GM18505 (cell line): ENCODE measurements around the gene ACOT2.
A peak's percentile ranks its signal among the peaks of the same experiment; 100 is the strongest.

ENCODE experiments used
- ATAC-seq: cut with Tn5 transposase; IDR thresholded peaks from one replicate; pipeline ENCODE4 v1.9.1; 2021; ENCODE audit not compliant: unreplicated experiment
- POLR2A ChIP-seq: IDR thresholded peaks from 4 replicates; pipeline ENCODE4 v1.6.1; 2011; ENCODE audit warnings: borderline replicate concordance; ENCODE audit not compliant: insufficient read depth, insufficient read length; ENCODE audit errors: extremely low read depth

ACOT2 gene

DNA sequence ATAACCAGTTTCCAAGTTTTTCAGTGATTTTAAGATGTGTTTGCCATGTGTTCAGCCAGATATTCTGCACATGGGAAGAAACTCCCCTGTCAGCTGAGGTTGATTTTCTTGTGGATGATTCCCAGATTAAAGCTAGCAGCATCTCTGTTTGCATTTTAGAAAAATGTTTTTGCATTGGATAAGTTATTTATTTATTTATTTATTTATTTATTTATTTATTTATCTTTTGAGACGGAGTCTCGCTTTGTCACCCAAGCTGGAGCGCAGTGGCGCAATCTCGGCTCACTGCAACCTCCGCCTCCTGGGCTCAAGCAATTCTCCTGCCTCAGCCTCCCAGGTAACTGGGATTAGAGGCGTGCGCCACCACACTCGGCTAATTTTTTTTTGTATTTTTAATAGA lies 25.5 kb downstream of the ACOT2 start:
- no peak for TF ChIP-seq POLR2A
- no peak for ATAC-seq

DNA sequence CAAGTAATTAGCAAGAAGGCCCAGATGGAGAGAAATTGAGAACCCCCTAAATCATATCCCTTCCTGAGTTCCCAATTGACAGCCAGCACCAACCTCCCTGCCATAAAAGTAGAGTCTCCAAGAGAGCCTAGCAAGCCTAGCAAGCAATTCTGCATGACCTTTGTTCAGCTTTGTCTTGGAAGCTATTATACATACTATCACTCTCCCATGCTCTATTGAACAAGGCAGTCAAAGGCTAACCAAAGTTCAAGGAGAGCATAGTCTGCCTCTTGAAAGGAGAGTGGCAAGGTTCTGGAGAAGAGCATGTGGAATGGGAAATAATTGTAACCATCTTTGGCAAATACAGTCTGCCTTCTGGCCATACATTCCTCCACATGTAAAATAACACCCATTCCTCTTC lies 30.5 kb downstream of the ACOT2 start:
- TF ChIP-seq POLR2A, result no peak

DNA sequence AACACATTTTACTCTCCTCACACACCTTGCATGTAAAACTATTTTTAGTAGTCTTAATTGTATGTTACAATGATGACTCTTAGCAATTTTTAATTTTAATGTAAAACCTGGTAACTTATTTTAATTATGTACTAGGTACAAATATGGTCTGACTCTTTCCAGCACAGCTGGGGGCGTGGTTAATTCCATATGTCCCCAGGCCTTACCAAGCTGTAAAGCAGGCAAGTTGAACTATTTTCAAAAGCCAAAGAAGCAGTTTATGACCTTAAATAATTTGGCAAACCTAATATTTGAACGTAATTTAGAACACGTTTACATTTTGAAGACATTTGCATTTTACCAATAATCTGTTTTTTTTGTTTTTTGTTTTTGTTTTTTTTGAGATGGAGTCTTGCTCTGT lies 34.0 kb downstream of the ACOT2 start:
- no peak for ATAC-seq
- no peak for TF ChIP-seq POLR2A

More for the DNA sequence above, 30.5 kb downstream of the ACOT2 start:
- ATAC-seq, result no peak

DNA sequence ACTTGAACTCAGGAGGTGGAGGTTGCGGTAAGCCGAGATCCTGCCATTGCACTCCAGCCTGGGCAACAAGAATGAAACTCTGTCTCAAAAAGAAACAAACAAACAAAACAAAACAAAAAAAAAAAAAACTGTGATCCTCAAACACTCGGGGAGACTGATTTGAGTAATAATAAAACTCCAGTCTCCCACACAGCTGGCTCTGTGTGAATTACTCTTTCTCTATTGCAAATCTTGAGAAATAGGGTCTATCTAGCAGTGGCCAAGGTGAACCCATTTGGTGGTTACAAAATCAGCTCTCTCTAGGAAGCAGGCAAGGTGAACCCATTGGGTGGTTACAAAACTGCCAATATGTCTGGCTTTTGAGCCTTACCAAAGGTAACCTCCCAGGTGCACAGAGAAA lies 37.3 kb downstream of the ACOT2 start:
- ATAC-seq, result no peak
- no peak for TF ChIP-seq POLR2A

DNA sequence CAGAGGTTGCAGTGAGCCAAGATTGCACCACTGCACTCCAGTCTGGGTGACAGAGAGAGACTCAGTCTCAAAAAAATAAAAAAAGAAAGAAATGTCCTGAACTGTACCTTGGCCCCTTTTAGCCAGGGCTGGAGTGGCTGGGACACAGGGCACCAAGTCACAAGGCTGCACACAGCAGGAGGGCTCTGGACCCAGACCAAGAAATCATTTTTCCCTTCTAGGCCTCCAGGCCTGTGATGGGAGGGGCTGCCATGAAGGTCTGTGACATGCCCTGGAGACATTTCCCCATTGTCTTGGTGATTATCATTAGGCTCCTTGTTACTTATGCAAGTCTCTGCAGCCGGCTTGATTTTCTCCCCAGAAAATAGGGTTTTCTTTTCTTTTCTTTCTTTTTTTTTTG lies 38.2 kb downstream of the ACOT2 start:
- no peak for ATAC-seq
- TF ChIP-seq POLR2A, result no peak

DNA sequence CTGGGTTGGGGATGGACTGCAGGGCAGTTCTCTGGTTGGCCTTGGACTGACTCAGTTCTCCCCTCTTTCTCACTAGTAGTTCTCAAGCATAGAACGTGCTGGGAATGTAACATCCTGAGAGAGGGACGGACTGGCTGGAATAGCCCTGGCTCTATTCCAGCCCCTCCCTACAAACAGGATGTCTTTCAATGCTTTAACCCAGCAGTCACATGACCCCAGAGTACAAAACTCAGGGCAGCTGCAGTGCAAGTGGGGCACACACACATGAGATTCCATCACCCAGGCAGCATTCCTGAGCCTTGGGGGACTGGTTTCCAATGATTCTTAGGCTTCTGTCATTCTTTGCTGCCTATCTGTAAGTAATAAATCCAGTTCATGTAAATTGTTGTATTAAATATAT lies 41.7 kb downstream of the ACOT2 start:
- ATAC-seq, result no peak
- no peak for TF ChIP-seq POLR2A

DNA sequence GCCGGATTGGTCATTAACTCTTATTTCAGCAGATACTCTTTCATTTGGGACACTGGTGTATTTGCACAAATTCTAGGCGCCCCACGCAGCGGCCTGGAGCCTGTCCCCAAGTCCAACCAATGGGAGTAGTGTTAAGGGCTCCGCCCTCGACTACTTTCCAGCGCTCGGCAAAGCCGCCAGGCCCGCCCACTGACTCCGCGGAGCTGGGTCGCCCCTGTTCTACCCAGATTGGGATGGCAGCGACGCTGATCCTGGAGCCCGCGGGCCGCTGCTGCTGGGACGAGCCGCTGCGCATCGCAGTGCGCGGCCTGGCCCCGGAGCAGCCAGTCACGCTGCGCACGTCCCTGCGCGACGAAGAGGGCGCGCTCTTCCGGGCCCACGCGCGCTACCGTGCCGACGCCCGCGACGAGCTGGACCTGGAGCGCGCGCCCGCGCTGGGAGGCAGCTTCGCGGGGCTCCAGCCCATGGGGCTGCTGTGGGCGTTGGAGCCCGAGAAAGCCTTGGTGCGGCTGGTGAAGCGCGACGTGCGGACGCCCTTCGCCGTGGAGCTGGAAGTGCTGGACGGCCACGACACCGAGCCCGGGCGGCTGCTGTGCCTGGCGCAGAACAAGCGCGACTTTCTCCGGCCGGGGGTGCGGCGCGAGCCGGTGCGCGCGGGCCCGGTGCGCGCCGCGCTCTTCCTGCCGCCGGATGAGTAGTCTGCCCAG lies 43.5 kb downstream of the ACOT2 start, which contains the start of gene ACOT6:
Gene ACOT6, plus strand, starts transcription at position 179 of the 707 bp plus-strand sequence. Its CDS starts 55 bp downstream, at position 234.
- TF ChIP-seq POLR2A, result peak; percentile 52
- ATAC-seq, result peak; percentile 60

DNA sequence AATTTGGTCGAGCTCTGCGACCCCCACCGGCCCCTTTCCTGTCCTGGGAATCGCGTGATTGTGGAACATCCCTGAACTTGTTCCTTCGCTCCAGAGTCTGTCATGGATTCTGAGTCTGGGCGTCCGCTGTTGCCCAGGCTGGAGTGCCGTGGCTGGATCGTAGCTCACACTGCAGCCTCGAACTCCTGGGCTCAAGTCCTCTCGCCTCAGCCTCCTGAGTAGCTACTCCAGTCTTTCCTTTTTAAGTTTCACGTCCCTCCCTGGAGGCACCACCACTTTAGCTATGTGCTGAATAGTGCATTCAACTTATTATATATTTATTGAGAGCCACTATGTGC lies 44.0 kb downstream of the ACOT2 start:
- peak; percentile 19 for ATAC-seq
- TF ChIP-seq POLR2A, result no peak

DNA sequence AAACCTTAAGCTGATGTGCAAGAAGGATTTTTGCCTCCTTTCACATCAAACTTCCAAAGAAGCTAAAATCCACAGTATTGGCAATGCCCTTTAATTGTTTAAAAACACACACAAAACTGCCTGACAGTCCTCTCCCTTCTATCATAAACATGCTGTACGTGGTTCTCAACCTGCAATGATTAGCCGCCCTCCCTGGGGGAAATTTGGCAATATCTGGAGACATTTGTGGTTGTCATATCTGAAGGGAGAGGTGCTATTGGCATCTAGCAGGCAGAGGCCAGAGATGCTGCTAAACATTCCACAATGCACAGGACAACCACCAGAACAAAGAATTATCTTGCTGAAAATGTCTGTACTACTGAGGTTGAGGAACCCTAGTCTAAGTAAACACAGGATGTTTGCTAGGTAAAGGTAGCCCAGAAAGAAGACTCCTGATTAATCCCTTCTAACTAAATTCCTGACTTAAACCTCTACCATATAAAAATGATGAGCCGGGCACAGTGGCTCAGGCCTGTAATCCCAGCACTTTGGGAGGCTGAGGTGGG lies 44.5 kb downstream of the ACOT2 start:
- no peak for TF ChIP-seq POLR2A
- no peak for ATAC-seq

DNA sequence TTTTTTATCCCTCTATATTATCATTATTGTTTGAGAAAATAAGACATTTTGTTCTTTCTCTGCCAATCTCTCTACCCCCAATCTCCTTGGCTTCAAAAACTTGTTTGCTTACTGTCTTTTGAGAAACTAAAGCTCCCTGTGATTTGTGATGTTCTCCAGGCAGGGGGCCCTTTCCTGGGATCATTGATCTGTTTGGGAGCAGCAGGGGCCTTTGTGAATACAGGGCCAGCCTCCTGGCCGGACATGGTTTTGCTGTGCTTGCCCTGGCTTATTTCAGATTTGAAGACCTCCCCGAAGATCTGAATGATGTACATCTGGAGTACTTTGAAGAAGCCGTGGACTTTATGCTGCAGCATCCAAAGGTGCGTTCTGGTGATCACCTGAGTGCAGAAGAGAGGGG lies 47.8 kb downstream of the ACOT2 start:
- ATAC-seq, result no peak
- TF ChIP-seq POLR2A, result no peak

DNA sequence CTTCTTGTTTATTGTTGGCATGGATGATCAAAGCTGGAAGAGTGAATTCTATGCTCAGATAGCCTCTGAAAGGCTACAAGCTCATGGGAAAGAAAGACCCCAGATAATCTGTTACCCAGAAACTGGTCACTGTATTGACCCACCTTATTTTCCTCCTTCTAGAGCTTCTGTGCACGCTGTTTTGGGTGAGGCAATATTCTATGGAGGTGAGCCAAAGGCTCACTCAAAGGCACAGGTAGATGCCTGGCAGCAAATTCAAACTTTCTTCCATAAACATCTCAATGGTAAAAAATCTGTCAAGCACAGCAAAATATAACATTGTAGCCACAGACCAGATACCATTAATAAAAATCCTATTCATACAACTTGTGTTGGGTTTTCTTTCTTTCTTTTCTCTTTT lies 50.5 kb downstream of the ACOT2 start:
- no peak for TF ChIP-seq POLR2A
- no peak for ATAC-seq

DNA sequence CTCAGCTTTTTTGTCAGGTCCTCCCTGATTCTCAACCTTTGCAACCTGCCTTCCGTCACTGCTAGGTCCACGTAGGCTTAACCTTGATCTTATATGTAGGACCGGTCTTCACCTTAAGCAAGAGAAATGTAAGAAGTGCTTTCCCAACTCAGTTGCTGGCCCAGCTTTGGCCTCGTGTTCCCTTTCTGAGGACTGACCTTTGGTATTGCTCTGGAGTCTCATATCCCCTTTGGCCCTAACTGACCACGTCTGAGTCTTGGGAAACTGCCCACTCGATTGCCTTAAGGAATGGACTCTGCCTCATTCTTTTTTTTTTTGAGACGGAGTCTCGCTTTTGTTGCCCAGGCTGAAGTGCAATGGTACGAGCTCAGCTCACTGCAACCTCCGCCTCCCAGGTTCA lies 51.3 kb downstream of the ACOT2 start:
- no peak for ATAC-seq
- no peak for TF ChIP-seq POLR2A

DNA sequence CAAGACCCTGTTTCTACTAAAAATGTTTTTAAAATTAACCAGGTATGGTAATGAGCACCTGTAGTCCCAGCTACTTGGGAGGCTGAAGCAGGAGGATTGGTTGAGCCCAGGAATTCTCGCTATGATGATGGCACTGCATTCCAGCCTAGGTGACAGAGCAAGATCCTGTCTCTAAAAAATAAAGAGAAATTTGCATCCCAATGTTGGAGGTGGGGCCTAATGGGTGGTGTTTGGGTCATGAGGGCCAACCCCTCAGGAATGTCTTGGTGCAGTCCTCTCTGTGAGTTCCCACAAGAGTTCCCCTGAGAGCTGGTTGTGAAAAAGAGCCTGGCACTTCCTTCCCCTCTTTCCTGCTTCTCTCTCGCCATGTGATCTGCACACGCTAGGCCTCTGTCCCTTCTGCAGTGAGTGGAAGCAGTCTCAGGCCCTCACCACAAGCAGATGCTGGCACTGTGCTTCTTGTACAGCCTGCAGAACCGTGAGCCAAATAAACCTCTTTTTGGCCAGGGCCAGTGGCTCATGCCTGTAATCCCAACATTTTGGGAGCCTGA lies 54.6 kb downstream of the ACOT2 start:
- ATAC-seq, result no peak
- TF ChIP-seq POLR2A, result no peak
